GM12892 (cell line): ENCODE measurements around the gene SHC3.

Experiments
- DNase-seq: peaks from one replicate; pipeline ENCODE4 v3.0.0; 2011; ENCODE audit not compliant: insufficient read length
- FAIRE-seq: peaks from 2 replicates; lab custom pipeline; 2011; peaks lifted over from hg19 to GRCh38; lab: Jason Lieb, UNC
- POLR2A ChIP-seq: IDR thresholded peaks from 2 replicates; pipeline ENCODE4 v1.6.1; 2011; ENCODE audit warnings: low read depth, low read length, control low read depth
- POLR2AphosphoS5 ChIP-seq: IDR thresholded peaks from 2 replicates; pipeline ENCODE4 v1.6.1; 2011; ENCODE audit warnings: low read depth, low read length, control low read depth
- TAF1 ChIP-seq: IDR thresholded peaks from 2 replicates; pipeline ENCODE4 v1.6.1; 2011; ENCODE audit warnings: low read depth, mild to moderate bottlenecking, control low read depth, low read length, borderline replicate concordance

SHC3 gene

GRCh38 chr9:89012294-89013042, 166.2 kb downstream of the SHC3 start:
- no peak for DNase-seq
- no peak for TF ChIP-seq POLR2A
- TF ChIP-seq TAF1: no peak
- TF ChIP-seq POLR2AphosphoS5: no peak
- no peak for FAIRE-seq

DNA sequence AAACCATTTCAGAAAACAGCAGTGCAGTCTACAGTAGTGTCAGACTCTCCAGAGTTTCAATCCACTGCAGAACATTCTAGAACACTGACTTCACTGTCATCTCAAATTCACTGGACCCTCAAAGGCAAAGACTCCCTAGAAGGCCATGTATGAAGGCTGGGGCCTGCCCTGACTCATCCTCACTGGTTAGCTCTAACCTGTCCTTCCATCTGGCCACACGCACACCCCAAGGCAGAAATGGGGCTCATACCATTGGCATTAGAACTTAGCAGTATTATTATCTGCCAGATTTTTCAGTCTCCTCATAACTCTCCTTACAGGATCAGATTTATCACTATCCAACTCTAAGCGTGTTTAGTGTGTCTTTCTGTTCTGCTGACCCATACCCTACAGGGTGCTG, 166.9 kb downstream of the SHC3 start:
- no peak for TF ChIP-seq POLR2AphosphoS5
- TF ChIP-seq TAF1: no peak
- no peak for TF ChIP-seq POLR2A
- no peak for FAIRE-seq
- no peak for DNase-seq

GRCh38 chr9:89010526-89011111, 168.0 kb downstream of the SHC3 start:
- DNase-seq (no peak), FAIRE-seq (no peak)
- no peak for TF ChIP-seq TAF1
- TF ChIP-seq POLR2A: no peak
- no peak for TF ChIP-seq POLR2AphosphoS5

- no peak for TF ChIP-seq POLR2AphosphoS5
- TF ChIP-seq TAF1: no peak
- no peak for TF ChIP-seq POLR2A
- FAIRE-seq (no peak), DNase-seq (no peak)
Observed at GRCh38 chr9:89010056-89010455, 168.6 kb downstream of the SHC3 start.

- TF ChIP-seq TAF1: no peak
- TF ChIP-seq POLR2A: no peak
- TF ChIP-seq POLR2AphosphoS5: no peak
- no peak for FAIRE-seq
- no peak for DNase-seq
Observed at GRCh38 chr9:89009546-89009840, 169.1 kb downstream of the SHC3 start.

GRCh38 chr9:89008744-89009545, 169.7 kb downstream of the SHC3 start:
- no peak for DNase-seq
- no peak for FAIRE-seq

DNA sequence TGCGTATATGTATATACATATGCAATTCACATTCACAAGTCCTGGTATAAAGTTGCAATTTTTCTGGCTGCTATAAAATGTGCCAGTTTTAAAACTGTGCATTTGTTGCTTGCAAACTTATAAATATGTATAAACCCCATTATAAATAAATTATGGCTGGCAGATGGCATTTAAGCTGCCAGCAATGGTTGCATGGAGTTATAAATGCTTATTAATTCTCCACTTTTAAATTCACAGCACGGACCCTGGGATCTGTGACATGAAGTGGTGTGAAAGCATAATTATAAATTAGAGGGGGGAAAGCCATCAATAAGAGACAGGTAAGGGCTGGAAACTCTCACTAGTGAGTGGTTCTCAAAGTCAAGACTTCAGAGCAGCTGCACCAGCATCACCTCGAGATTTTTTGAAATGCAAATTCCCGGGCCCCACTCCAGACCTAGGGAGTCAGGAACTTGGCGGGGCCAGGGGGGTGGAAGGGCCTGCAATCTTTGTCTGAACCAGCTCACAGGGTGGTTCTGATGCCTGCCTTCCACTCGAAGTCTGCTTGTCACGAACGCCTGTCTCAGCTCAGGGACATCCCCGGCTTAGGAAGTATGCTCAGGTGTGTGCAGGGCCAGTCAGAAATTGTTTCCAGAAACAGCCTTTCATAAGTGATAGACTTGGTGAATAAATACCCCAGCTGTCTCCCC, 170.4 kb downstream of the SHC3 start:
- no peak for TF ChIP-seq POLR2A
- no peak for TF ChIP-seq TAF1
- TF ChIP-seq POLR2AphosphoS5: no peak
- FAIRE-seq: no peak
- DNase-seq: no peak

More at GRCh38 chr9:89008744-89009545, 169.7 kb downstream of the SHC3 start:
- TF ChIP-seq POLR2A: no peak
- no peak for TF ChIP-seq TAF1
- TF ChIP-seq POLR2AphosphoS5: no peak

DNA sequence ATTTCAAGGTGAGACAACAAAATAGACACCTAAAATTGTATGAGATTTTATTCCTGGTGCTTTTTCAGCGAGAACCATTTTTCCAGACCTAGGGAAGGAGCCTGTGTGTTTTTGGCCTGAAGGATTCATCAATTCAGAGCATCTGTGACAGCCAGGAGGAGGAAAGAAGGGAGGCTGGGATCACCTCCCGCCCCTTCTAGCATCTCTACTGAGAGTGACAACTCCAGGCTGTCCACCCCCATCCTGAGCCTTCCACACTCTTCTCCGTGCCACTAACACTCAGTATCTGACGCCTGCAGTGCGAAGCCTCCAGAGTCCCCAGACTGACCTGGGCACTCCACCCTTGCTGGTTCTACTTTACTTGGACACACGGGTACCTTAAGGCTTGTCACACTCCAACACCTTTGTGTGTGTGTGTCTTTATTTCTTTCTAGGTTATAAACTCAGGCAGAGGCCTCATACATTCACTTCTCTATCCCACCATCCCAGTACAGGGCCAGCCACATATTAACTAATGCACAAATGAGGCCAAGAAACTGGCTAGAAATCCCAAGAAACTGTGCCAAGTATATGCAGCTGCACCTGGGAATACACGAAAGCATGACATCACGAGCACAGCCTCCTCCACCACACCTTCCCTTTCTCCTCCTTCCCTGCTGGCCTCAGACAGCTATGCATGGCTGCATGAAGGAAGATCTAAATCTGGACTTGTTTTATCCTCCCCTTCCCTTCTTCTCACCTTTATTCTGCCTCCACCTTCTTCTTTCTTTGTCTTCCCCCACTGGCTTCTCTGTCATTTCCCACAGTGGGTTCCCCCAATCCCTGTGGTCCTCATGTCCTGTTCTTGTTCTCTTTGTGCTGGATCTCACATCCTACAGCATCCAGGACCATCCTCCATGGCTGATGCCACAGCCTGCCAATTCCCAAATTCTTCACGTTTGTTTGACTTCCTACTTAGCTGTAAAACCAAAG, 171.3 kb downstream of the SHC3 start:
- TF ChIP-seq TAF1: no peak
- TF ChIP-seq POLR2A: no peak
- no peak for TF ChIP-seq POLR2AphosphoS5
- DNase-seq: no peak
- FAIRE-seq: no peak

DNA sequence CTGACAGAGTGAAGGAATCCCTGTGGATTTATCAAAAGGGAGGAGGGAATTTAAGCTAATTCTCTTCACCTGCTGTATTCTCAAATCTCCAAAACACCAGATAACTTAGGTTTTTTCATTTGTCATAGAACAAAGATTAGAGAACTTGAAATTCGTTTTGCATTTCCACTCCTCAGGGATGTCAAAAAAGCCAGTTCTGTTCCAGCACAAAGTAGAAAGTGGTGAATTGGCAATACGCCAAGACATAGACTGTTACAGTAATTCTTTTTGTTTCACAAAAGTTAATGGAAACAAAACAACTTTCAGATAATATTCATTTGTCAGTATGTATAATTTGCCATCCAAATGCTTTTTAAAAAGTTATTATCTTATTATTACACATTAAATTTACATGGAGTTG, 172.4 kb downstream of the SHC3 start:
- DNase-seq (no peak), FAIRE-seq (no peak)
- no peak for TF ChIP-seq POLR2AphosphoS5
- no peak for TF ChIP-seq TAF1
- no peak for TF ChIP-seq POLR2A

DNA sequence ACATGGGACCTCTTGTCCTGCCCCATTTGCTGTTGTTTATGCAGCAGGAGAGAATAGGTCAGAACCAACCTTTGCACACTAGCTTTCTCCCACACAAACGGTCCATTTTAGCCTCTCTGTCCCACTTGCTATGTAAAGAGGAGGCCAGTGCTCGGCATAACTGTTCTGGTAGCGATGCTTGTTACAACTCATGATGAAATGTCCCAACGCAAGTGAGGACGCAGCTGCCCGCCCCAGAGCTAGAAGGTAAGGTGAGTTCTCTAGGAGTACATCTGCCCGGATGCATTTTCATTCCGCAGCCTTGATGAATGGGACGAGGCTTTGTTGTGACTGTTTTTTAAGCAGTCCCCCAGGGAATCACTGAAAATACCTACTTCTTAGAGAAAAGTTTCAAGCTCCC, 173.3 kb downstream of the SHC3 start:
- FAIRE-seq (no peak), DNase-seq (no peak)
- TF ChIP-seq POLR2A (no peak), TAF1 (no peak), POLR2AphosphoS5 (no peak)

DNA sequence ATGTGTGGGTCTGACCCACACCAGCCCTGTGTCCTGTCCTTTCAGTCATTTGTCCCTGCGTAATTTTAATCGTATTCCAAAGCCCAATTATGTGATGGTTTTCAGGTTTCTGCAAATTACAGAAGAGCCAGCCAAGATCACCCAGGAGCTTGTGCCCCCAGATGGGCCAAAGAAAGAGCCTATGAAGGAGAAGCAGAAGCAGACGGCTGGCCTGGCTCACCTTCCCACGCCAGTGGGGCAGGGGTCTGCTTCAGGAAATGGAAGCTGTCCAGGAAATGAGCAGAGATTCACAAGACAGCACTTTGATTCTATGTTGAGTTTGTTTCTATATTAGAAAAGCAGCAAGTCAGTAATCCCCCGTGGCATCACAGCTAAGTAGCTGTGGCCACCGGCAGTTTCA, 175.6 kb downstream of the SHC3 start:
- FAIRE-seq (no peak), DNase-seq (no peak)
- TF ChIP-seq POLR2AphosphoS5: no peak
- TF ChIP-seq TAF1: no peak
- TF ChIP-seq POLR2A: no peak
